GM21576 (cell line): Measurements from ENCODE around the gene MECP2.

Experiments used
- ATAC-seq: cut with Tn5 transposase; IDR thresholded peaks from one replicate; pipeline ENCODE4 v1.9.1; 2021; ENCODE audit warnings: mild to moderate bottlenecking, moderate library complexity; ENCODE audit not compliant: unreplicated experiment

The MECP2 gene

DNA sequence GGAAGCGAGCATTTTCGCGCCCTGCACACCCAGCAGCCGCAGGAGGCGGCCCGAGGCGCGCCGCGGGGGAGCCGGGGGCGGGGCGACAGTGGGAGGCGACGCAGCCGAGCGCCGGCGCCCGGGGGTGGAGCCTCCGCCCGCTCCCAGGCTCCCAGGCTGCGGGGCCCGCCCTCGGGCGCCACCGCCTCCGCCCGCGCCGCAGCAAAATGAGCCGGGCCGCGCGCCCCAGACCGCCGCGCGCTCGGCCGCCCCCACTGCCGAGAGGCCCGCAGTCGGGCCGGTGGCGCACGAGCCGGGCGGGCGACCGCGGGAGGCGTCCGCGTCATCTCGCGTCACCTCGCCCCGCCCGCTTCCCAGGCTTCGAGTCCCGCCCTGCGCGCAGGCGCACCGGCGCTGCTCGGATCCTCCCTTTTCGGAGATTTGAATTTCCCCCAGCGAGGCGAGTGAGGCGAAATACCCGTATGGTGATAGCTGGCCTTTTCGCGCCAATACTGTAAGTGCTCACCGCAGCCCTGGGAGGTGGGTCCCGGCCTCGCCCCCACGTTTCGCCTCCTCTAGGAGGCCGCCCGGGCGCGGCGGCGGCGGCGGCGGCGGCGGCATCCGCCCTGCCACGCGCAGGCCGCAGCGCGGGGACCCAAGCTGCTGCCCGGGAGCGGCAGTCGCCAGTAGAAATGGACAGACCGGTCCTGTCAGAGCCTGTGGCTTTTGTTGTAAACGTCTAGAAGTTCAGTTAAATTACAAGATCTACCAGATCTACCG, 125.0 kb downstream of the MECP2 start, which contains the start of gene TMEM187:
TSS of gene TMEM187 (plus strand) at position 387 of the 759 bp plus-strand sequence. CDS start 9,309 bp downstream, outside the sequence.
- ATAC-seq, result peak; percentile 43
